Renal cortex interstitium (tissue), 11 donors: Measurements from ENCODE around the gene LGALS9. TPM values are rescaled to one million over a fixed set of nuclear protein-coding genes. Genes with fewer than 3 reads are reported as not detected.
A peak's percentile ranks its signal among the peaks of the same experiment; 100 is the strongest.
"Not testable (repeated sequence)": the region's sequence is repeated elsewhere in the genome, so short reads cannot be mapped to it uniquely, and the experiment has no call there.

Experiments
- DNase-seq, 11 donors: peaks; one replicate each; pipeline ENCODE4 v3.0.0-alpha.2; 2013; ENCODE audit warnings: low read depth in 9 of 11, low spot score in 4 of 11; ENCODE audit errors: extremely low read depth in 1 of 11
- polyA plus RNA-seq, 3 donors: library from polyadenylated mRNA; unstranded; fragments of 120-200 nt; gene quantifications; one replicate each; pipeline ENCODE4 v1.2.1, GENCODE V29; 2013; ENCODE audit not compliant: insufficient read length in 3 of 3

LGALS9 gene
- polyA plus RNA-seq, 3 donors, result 11.1 to 19.2 (median 16.4) TPM

- not testable (repeated sequence) for DNase-seq
These were observed 14.6 kb downstream of the LGALS9 start for GRCh38 chr17:27645621-27646020.

GRCh38 chr17:27646232-27646631 lies 15.2 kb downstream of the LGALS9 start:
- DNase-seq, result no peak

- DNase-seq, result no peak
These were observed 16.8 kb downstream of the LGALS9 start for GRCh38 chr17:27647765-27648164.

- DNase-seq, result not testable (repeated sequence)
These were observed 18.2 kb downstream of the LGALS9 start for GRCh38 chr17:27649111-27649571.

- no peak for DNase-seq
These were observed 18.9 kb downstream of the LGALS9 start for GRCh38 chr17:27649929-27650328.

GRCh38 chr17:27650836-27651235 lies 19.8 kb downstream of the LGALS9 start:
- DNase-seq, result no peak

- peak in 6 of 11 donors; percentile 7 to 31 (median 18) for DNase-seq
These were observed 20.7 kb downstream of the LGALS9 start for GRCh38 chr17:27651411-27652345.

- DNase-seq, result not testable (repeated sequence)
These were observed 22.5 kb downstream of the LGALS9 start for GRCh38 chr17:27653449-27653971.

GRCh38 chr17:27654136-27654535 lies 23.1 kb downstream of the LGALS9 start:
- DNase-seq, result no peak

GRCh38 chr17:27654654-27655524 lies 23.9 kb downstream of the LGALS9 start:
- DNase-seq, result peak; percentile 26 to 57 (median 39)

GRCh38 chr17:27655525-27656111 lies 24.6 kb downstream of the LGALS9 start:
- not testable (repeated sequence) for DNase-seq

GRCh38 chr17:27656620-27657019 lies 25.6 kb downstream of the LGALS9 start:
- not testable (repeated sequence) for DNase-seq

GRCh38 chr17:27657620-27658019 lies 26.6 kb downstream of the LGALS9 start:
- DNase-seq, result no peak

GRCh38 chr17:27659683-27660082 lies 28.7 kb downstream of the LGALS9 start:
- no peak for DNase-seq

- no peak for DNase-seq
These were observed 29.4 kb downstream of the LGALS9 start for GRCh38 chr17:27660436-27660835.

GRCh38 chr17:27663936-27664605 lies 33.1 kb downstream of the LGALS9 start:
- DNase-seq, result no peak

GRCh38 chr17:27664606-27664965 lies 33.6 kb downstream of the LGALS9 start:
- DNase-seq, result no peak

GRCh38 chr17:27665549-27665948 lies 34.6 kb downstream of the LGALS9 start:
- DNase-seq, result no peak

- not testable (repeated sequence) for DNase-seq
These were observed 35.3 kb downstream of the LGALS9 start for GRCh38 chr17:27666270-27666669.
